Cardiac septum (tissue), 1 donor: Measurements from ENCODE around the gene TEX38. TPM values are rescaled to one million over a fixed set of nuclear protein-coding genes. Genes with fewer than 3 reads are reported as not detected.
"Not testable (repeated sequence)": the region's sequence is repeated elsewhere in the genome, so short reads cannot be mapped to it uniquely, and the experiment has no call there.

Source experiments
- DNase-seq: peaks from one replicate; pipeline ENCODE4 v3.0.0-alpha.2; 2020; ENCODE audit warnings: low spot score
- intact Hi-C: fragments of 100-400 bp; cut with DNase I; formaldehyde crosslinking; loops from one replicate; pipeline ENCODE4 v1.14.0; 2022
- long read RNA-seq: library from polyadenylated mRNA; unstranded; transcript quantifications from one replicate; pipeline ENCODE4 v2.0.0, GENCODE V29; 2021
- total RNA-seq: library from RNA; stranded (reverse); fragmentation: NEBNext Ultra II Directional; extraction: Animal tissue kit (Norgen Biotek cat#: 25700); gene quantifications from one replicate; pipeline ENCODE4 v1.2.1, GENCODE V29; 2021
- donor health status: DM: no; HTN: no; CAD: no.

TEX38 gene
- total RNA-seq: 0.24 TPM
- long read RNA-seq: 0 reads

GRCh38 chr1:46671554-46671953, at the start of gene TEX38:
TSS of gene TEX38 (plus strand) at chr1:46671854. CDS start at chr1:46671935, 81 bp downstream.
- intact Hi-C loops: no loop called here
- no peak for DNase-seq

GRCh38 chr1:46621930-46622329, 49.7 kb upstream of the TEX38 start:
- intact Hi-C loops: no loop called here

GRCh38 chr1:46622344-46622743, 49.3 kb upstream of the TEX38 start:
- no peak for DNase-seq
- intact Hi-C loops: no loop called here

More at GRCh38 chr1:46621930-46622329, 49.7 kb upstream of the TEX38 start:
- DNase-seq: no peak

- intact Hi-C loops: no loop called here
- DNase-seq: no peak
These were observed 47.7 kb upstream of the TEX38 start for GRCh38 chr1:46623743-46624644.

GRCh38 chr1:46630719-46631118, 40.9 kb upstream of the TEX38 start:
- intact Hi-C loops: no loop called here
- no peak for DNase-seq

- intact Hi-C loops: no loop called here
These were observed 36.4 kb upstream of the TEX38 start for GRCh38 chr1:46635205-46635604.

GRCh38 chr1:46637444-46638083, 34.1 kb upstream of the TEX38 start:
- DNase-seq: no peak
- intact Hi-C loops: no loop called here

More at GRCh38 chr1:46635205-46635604, 36.4 kb upstream of the TEX38 start:
- DNase-seq: no peak

GRCh38 chr1:46638921-46639320, 32.7 kb upstream of the TEX38 start:
- no peak for DNase-seq
- intact Hi-C loops: no loop called here

GRCh38 chr1:46639547-46639946, 32.1 kb upstream of the TEX38 start:
- intact Hi-C loops: no loop called here
- no peak for DNase-seq

- intact Hi-C loops: no loop called here
- no peak for DNase-seq
These were observed 29.5 kb upstream of the TEX38 start for GRCh38 chr1:46642115-46642680.

GRCh38 chr1:46643368-46643775, 28.3 kb upstream of the TEX38 start:
- intact Hi-C loops: no loop called here
- DNase-seq: no peak

GRCh38 chr1:46645815-46646214, 25.8 kb upstream of the TEX38 start:
- intact Hi-C loops: no loop called here
- DNase-seq: no peak

GRCh38 chr1:46646331-46646730, 25.3 kb upstream of the TEX38 start:
- intact Hi-C loops: no loop called here
- DNase-seq: no peak

- intact Hi-C loops: no loop called here
- DNase-seq: no peak
These were observed 24.8 kb upstream of the TEX38 start for GRCh38 chr1:46646844-46647243.

- DNase-seq: no peak
- intact Hi-C loops: no loop called here
These were observed 24.0 kb upstream of the TEX38 start for GRCh38 chr1:46647611-46648010.

GRCh38 chr1:46649764-46650163, 21.9 kb upstream of the TEX38 start:
- DNase-seq: no peak
- intact Hi-C loops: no loop called here

- no peak for DNase-seq
- intact Hi-C loops: no loop called here
These were observed 21.2 kb upstream of the TEX38 start for GRCh38 chr1:46650491-46650890.

GRCh38 chr1:46651152-46651551, 20.5 kb upstream of the TEX38 start:
- intact Hi-C loops, DNase-seq: not testable (repeated sequence)

- intact Hi-C loops: no loop called here
These were observed 19.1 kb upstream of the TEX38 start for GRCh38 chr1:46652321-46653100.

More at GRCh38 chr1:46652321-46653100, 19.1 kb upstream of the TEX38 start:
- DNase-seq: no peak
